PC-9 (cell line): Measurements from ENCODE around the gene MSI2. TPM values are rescaled to one million over a fixed set of nuclear protein-coding genes. Genes with fewer than 3 reads are reported as not detected.

Source experiments
- BruUV-seq: library from RNA; stranded (reverse); fragments of 400-500 nt; replicated peaks from 2 replicates; lab custom pipeline; 2021; lab: Mats Ljungman, UMichigan
- CTCF ChIA-PET: fragments of 300-600 bp; sonication (Branson Sonifier 250); formaldehyde crosslinking; loops from one replicate; lab custom pipeline; 2022; ENCODE audit warnings: antibody characterized with exemption; lab: Charles Lee
- POLR2A ChIA-PET: fragments of 300-600 bp; sonication (Branson Sonifier 250); formaldehyde crosslinking; loops from one replicate; lab custom pipeline; 2022; ENCODE audit warnings: antibody characterized with exemption; ENCODE audit not compliant: unreplicated experiment; lab: Charles Lee
- DNase-seq, 2 experiments: peaks; one replicate each; pipeline versions ENCODE4 v3.0.0 to v3.0.0-alpha.2; 2015 to 2022; ENCODE audit warnings: mixed read lengths in 1 of 2
- H2AFZ ChIP-seq: fragments of 200-600 bp; sonication (generic); 2 replicates; pipeline ENCODE4 v1.8.1; 2017; ENCODE audit warnings: antibody characterized with exemption
- H3F3A ChIP-seq: fragments of 200-600 bp; sonication (generic); 2 replicates; pipeline ENCODE4 v1.8.1; 2017; ENCODE audit warnings: antibody characterized with exemption, mild to moderate bottlenecking, low read depth; ENCODE audit not compliant: insufficient read depth
- H3K27ac ChIP-seq: fragments of 200-600 bp; sonication (generic); 2 replicates; pipeline ENCODE4 v1.6.1; 2016; ENCODE audit warnings: mixed run types
- H3K27me3 ChIP-seq: fragments of 200-600 bp; sonication (generic); 2 replicates; pipeline ENCODE4 v1.6.1; 2016; ENCODE audit warnings: low read depth, mixed run types; ENCODE audit not compliant: insufficient read depth
- H3K36me3 ChIP-seq: fragments of 200-600 bp; sonication (generic); 2 replicates; pipeline ENCODE4 v1.6.1; 2016; ENCODE audit warnings: low read depth, mixed run types
- H3K4me1 ChIP-seq: fragments of 200-600 bp; sonication (generic); replicated peaks from 2 replicates; pipeline ENCODE4 v1.6.1; 2016; ENCODE audit warnings: mixed run types; ENCODE audit not compliant: insufficient read depth
- H3K4me2 ChIP-seq: fragments of 200-600 bp; sonication (generic); 2 replicates; pipeline ENCODE4 v1.6.1; 2017; ENCODE audit warnings: mixed run types
- H3K4me3 ChIP-seq: fragments of 200-600 bp; sonication (generic); 2 replicates; pipeline ENCODE4 v1.6.1; 2016; ENCODE audit warnings: mixed run types
- H3K79me2 ChIP-seq: fragments of 200-600 bp; sonication (generic); 2 replicates; pipeline ENCODE4 v1.6.1; 2017; ENCODE audit warnings: low read depth, mixed run types
- H3K9me2 ChIP-seq: fragments of 200-600 bp; sonication (generic); 2 replicates; pipeline ENCODE4 v1.8.1; 2017; ENCODE audit warnings: mild to moderate bottlenecking; ENCODE audit not compliant: insufficient read depth
- H3K9me3 ChIP-seq: fragments of 200-600 bp; sonication (generic); 2 replicates; pipeline ENCODE4 v1.8.1; 2016; ENCODE audit warnings: low read depth; ENCODE audit not compliant: insufficient read depth
- H4K20me1 ChIP-seq: fragments of 200-600 bp; sonication (generic); 2 replicates; pipeline ENCODE4 v1.8.1; 2017; ENCODE audit not compliant: insufficient read depth
- CTCF ChIP-seq: fragments of 200-600 bp; sonication (generic); conservative IDR thresholded peaks from 2 replicates; pipeline ENCODE4 v1.6.1; 2017; ENCODE audit warnings: mixed run types, antibody characterized with exemption, mild to moderate bottlenecking, moderate library complexity
- EZH2 ChIP-seq: fragments of 200-600 bp; sonication (generic); IDR thresholded peaks from 2 replicates; pipeline ENCODE4 v1.8.0; 2017; ENCODE audit warnings: antibody characterized with exemption, low read depth
- intact Hi-C: fragments of 100-400 bp; cut with micrococcal nuclease; formaldehyde crosslinking; loops from one replicate; pipeline ENCODE4 v1.10.0; 2022; ENCODE audit not compliant: unreplicated experiment
- total RNA-seq: library from RNA; stranded (reverse); gene quantifications from 2 replicates; pipeline ENCODE4 v1.2.3, GENCODE V29; 2021

The MSI2 gene
- total RNA-seq, 1 experiment from 2014 or later = 15.7 TPM

GRCh38 chr17:57586196-57586740 is 329.9 kb downstream of the MSI2 start:
- no peak for DNase-seq
- intact Hi-C loops = no loop called here
- H3K4me1 ChIP-seq = no peaks in the 10 kb centered on the region
- H3K36me3 ChIP-seq = no peaks in the 10 kb centered on the region
- H2AFZ ChIP-seq = no peak overlapping the region
- no peaks in the 10 kb centered on the region for H3K9me2 ChIP-seq
- TF ChIP-seq EZH2 (no peak), CTCF (no peak)
- no peak overlapping the region for H3K4me3 ChIP-seq
- H3K79me2 ChIP-seq = no peaks in the 10 kb centered on the region
- no peaks in the 10 kb centered on the region for H4K20me1 ChIP-seq
- no peak overlapping the region for H3K4me2 ChIP-seq
- H3K9me3 ChIP-seq = no peaks in the 10 kb centered on the region
- BruUV-seq = no TSS peak
- CTCF ChIA-PET = no interaction called here
- H3K27me3 ChIP-seq = no peaks in the 10 kb centered on the region
- no peak overlapping the region for H3K27ac ChIP-seq
- no peaks in the 10 kb centered on the region for H3F3A ChIP-seq
- POLR2A ChIA-PET = interaction anchor here (0.5 kb wide), 1 partner anchor 28 kb away, joined by 3 read pairs; no protein-coding TSS in a partner anchor

GRCh38 chr17:57586742-57587141 is 330.4 kb downstream of the MSI2 start:
- Histone ChIP-seq H4K20me1 (no peaks in the 10 kb centered on the region), H3F3A (no peaks in the 10 kb centered on the region), H3K36me3 (no peaks in the 10 kb centered on the region), H2AFZ (no peak overlapping the region), H3K4me3 (no peak overlapping the region), H3K9me3 (no peaks in the 10 kb centered on the region), H3K27ac (no peak overlapping the region), H3K27me3 (no peaks in the 10 kb centered on the region), H3K4me2 (no peak overlapping the region), H3K4me1 (no peaks in the 10 kb centered on the region), H3K79me2 (no peaks in the 10 kb centered on the region), H3K9me2 (no peaks in the 10 kb centered on the region)
- no TSS peak for BruUV-seq
- no peak for DNase-seq
- no peak for TF ChIP-seq EZH2
- no peak for TF ChIP-seq CTCF
- POLR2A ChIA-PET = no interaction called here
- CTCF ChIA-PET = interaction anchor here (0.7 kb wide), 1 partner anchor 368 kb away, joined by 7 read pairs; no protein-coding TSS in a partner anchor
- intact Hi-C loops = no loop called here

GRCh38 chr17:57587193-57587969 is 331.1 kb downstream of the MSI2 start:
- Histone ChIP-seq H2AFZ (no peak overlapping the region), H3K79me2 (no peaks in the 10 kb centered on the region), H3K4me3 (no peak overlapping the region), H3K4me2 (no peak overlapping the region), H3K9me3 (no peaks in the 10 kb centered on the region), H3K27me3 (no peaks in the 10 kb centered on the region), H3K9me2 (no peaks in the 10 kb centered on the region), H3K4me1 (no peaks in the 10 kb centered on the region), H3F3A (no peaks in the 10 kb centered on the region), H4K20me1 (no peaks in the 10 kb centered on the region), H3K36me3 (no peaks in the 10 kb centered on the region), H3K27ac (no peak overlapping the region)
- TF ChIP-seq CTCF = no peak
- no peak for TF ChIP-seq EZH2
- ChIA-PET POLR2A (no interaction called here), CTCF (interaction anchor here (0.7 kb wide), 1 partner anchor 367 kb away, joined by 7 read pairs; no protein-coding TSS in a partner anchor)
- DNase-seq = no peak
- intact Hi-C loops = no loop called here
- BruUV-seq = no TSS peak
